Esophagus squamous epithelium (tissue), 5 donors: ENCODE results near the gene NME3. TPM values are rescaled to one million over a fixed set of nuclear protein-coding genes. Genes with fewer than 3 reads are reported as not detected.

Experiments used
- DNase-seq: peaks from one replicate; lab custom pipeline; 2025; lab: John Stamatoyannopoulos, UW
- H3K27ac ChIP-seq, 4 donors: fragments of 200-600 bp; sonication (generic); one replicate each; pipeline ENCODE4 v1.5.1; 2016 to 2019; ENCODE audit warnings: mild to moderate bottlenecking in 1 of 4
- H3K27me3 ChIP-seq, 4 donors: fragments of 200-600 bp; sonication (generic); 1 replicate in 3 of 4; 2 replicates in 1 of 4; pipeline versions ENCODE4 v1.5.1 to v1.6.0; 2017 to 2021; ENCODE audit warnings: antibody characterized with exemption in 1 of 4
- H3K36me3 ChIP-seq, 3 donors: fragments of 200-600 bp; sonication (generic); one replicate each; pipeline ENCODE4 v1.5.1; 2016 to 2019
- H3K4me1 ChIP-seq, 3 donors: fragments of 200-600 bp; sonication (generic); one replicate each; pipeline ENCODE4 v1.5.1; 2017 to 2019
- H3K4me3 ChIP-seq, 4 donors: fragments of 200-600 bp; sonication (generic); 1 replicate in 3 of 4; 2 replicates in 1 of 4; pipeline ENCODE4 v1.5.1; 2016 to 2019; ENCODE audit warnings: mild to moderate bottlenecking in 2 of 4, moderate library complexity in 1 of 4
- H3K9me3 ChIP-seq, 3 donors: fragments of 200-600 bp; sonication (generic); one replicate each; pipeline ENCODE4 v1.5.1; 2016 to 2019
- CTCF ChIP-seq, 6 experiments: fragments of 450-650 bp in 4 of 6; fragments of 200-600 bp in 2 of 6; sonication (generic) in 2 of 6; IDR thresholded peaks; one replicate each; pipeline ENCODE4 v1.5.1; 2016 to 2019; ENCODE audit warnings: antibody characterized with exemption in 6 of 6, mild to moderate bottlenecking in 4 of 6, moderate library complexity in 4 of 6
- POLR2A ChIP-seq, 4 donors: fragments of 450-650 bp; IDR thresholded peaks; one replicate each; pipeline ENCODE4 v1.6.1; 2017; ENCODE audit warnings: antibody characterized with exemption in 4 of 4, mild to moderate bottlenecking in 4 of 4, moderate library complexity in 3 of 4
- WGBS, 2 donors: methylation state at CpG; one replicate each; pipeline ENCODE4 v1.1.5; 2018; 5-methylcytosine and 5-hydroxymethylcytosine counted together
- intact Hi-C: fragments of 100-400 bp; cut with DNase I; formaldehyde crosslinking; loops from one replicate; pipeline ENCODE4 v1.15.0; 2022
- total RNA-seq, 4 donors: library from RNA; depleted of rRNA; stranded (reverse); fragments of >200 nt; gene quantifications; one replicate each; pipeline ENCODE4 v1.1.0, GENCODE V29; 2016
- donor health status: DM: yes; HTN: yes; CAD: no.

NME3 gene
- total RNA-seq: 10 to 100 TPM; 30.2 to 57.1 (median 53.6) TPM

- Histone ChIP-seq H3K36me3 (peaks cover 21 to 54% (median 27%) of the 10 kb centered on the region in 3 donors), H3K9me3 (no peaks in the 10 kb centered on the region), H3K4me1 (peaks cover 27 to 78% (median 38%) of the 10 kb centered on the region in 3 donors), H3K27me3 (no peaks in the 10 kb centered on the region), H3K4me3 (peak within 1 kb of the TSS; percentile 69 to 98 (median 84)), H3K27ac (peak within 1 kb of the TSS; percentile 91 to 98 (median 95))
- intact Hi-C loops: no loop called here
- TF ChIP-seq CTCF (IDR thresholded peaks at IDR 0.05) (no peak), POLR2A (IDR thresholded peaks at IDR 0.05) (peak in 1 of 4 donors; percentile 6)
- 0% methylated on average over 12 of the region's 79 CpGs; no CpG with 5 or more reads in 1 of the 2 donors for WGBS, 2 donors
- no peak for DNase-seq
Observed at GRCh38 chr16:1771188-1771863, at the start of gene NME3. Gene NME3 (minus strand): TSS chr16:1771543. CDS start chr16:1771534, 9 bp downstream.

- no peaks in the 10 kb centered on the region for H3K9me3 ChIP-seq
- no peak overlapping the region for H3K27ac ChIP-seq
- H3K27me3 ChIP-seq: no peaks in the 10 kb centered on the region
- peaks cover 25 to 71% (median 39%) of the 10 kb centered on the region in 3 donors for H3K36me3 ChIP-seq
- 90% methylated on average over 2 of the region's 12 CpGs; no CpG with 5 or more reads in 1 of the 2 donors for WGBS, 2 donors
- H3K4me1 ChIP-seq: peaks cover 12 to 38% (median 12%) of the 10 kb centered on the region in 3 donors
- DNase-seq: no peak
- H3K4me3 ChIP-seq: no peak overlapping the region
- intact Hi-C loops: no loop called here
- TF ChIP-seq POLR2A (IDR thresholded peaks at IDR 0.05) (no peak), CTCF (IDR thresholded peaks at IDR 0.05) (no peak)
Observed at GRCh38 chr16:1820946-1821290, 49.6 kb upstream of the NME3 start.

- no peaks in the 10 kb centered on the region for H3K9me3 ChIP-seq
- intact Hi-C loops: no loop called here
- H3K36me3 ChIP-seq: peaks cover 25 to 77% (median 39%) of the 10 kb centered on the region in 3 donors
- no peaks in the 10 kb centered on the region for H3K27me3 ChIP-seq
- WGBS, 2 donors: 94 to 100% methylated on average over 3 to 5 of the region's 25 CpGs
- no peak overlapping the region for H3K4me3 ChIP-seq
- TF ChIP-seq CTCF (IDR thresholded peaks at IDR 0.05): no peak
- no peak overlapping the region for H3K27ac ChIP-seq
- H3K4me1 ChIP-seq: peaks cover 6 to 32% (median 7%) of the 10 kb centered on the region in 3 donors
- DNase-seq: no peak
Observed at GRCh38 chr16:1820096-1820945, 49.0 kb upstream of the NME3 start.

GRCh38 chr16:1819611-1820010 is 48.3 kb upstream of the NME3 start:
- no peak overlapping the region for H3K27ac ChIP-seq
- H3K4me1 ChIP-seq: peaks cover 0 to 25% (median under 1%) of the 10 kb centered on the region in 3 donors
- 80 to 93% methylated on average over 3 to 8 of the region's 15 CpGs for WGBS, 2 donors
- no peak for DNase-seq
- TF ChIP-seq CTCF (IDR thresholded peaks at IDR 0.05): no peak
- TF ChIP-seq POLR2A (IDR thresholded peaks at IDR 0.05): no peak
- no peaks in the 10 kb centered on the region for H3K27me3 ChIP-seq
- no peak overlapping the region for H3K4me3 ChIP-seq
- no peaks in the 10 kb centered on the region for H3K9me3 ChIP-seq
- intact Hi-C loops: no loop called here
- peaks cover 25 to 82% (median 39%) of the 10 kb centered on the region in 3 donors for H3K36me3 ChIP-seq
